ENCODE results near the gene UVSSA.

DNA sequence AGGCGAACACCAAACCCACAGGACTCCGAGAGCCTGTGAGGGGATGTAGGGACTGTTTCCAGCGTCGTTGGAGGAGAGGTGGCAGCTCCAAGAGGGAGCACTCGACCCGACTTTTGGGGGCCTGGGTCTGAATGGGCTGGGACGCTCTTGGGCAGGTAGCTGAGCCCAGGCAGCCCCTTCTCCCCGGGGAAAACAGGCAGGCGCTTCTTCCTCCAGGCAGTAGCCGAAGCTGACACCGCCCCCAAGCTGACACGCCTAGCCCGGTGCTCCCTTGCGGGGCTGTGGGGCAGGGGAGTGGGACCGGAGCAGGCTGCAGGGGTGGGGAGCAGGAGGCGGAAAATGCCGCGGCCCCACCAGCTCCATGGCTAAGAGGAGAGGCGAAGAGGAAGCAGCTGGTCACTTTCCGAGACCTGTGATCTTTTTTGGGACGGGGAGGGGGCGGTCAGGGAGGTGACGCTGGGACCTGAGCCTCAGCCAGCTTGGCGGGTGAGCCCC lies 55.1 kb downstream of the UVSSA start:
- TF ChIP-seq POLR2A (IDR thresholded peaks at IDR 0.05), result no peak
- TF ChIP-seq, protein P1, sequence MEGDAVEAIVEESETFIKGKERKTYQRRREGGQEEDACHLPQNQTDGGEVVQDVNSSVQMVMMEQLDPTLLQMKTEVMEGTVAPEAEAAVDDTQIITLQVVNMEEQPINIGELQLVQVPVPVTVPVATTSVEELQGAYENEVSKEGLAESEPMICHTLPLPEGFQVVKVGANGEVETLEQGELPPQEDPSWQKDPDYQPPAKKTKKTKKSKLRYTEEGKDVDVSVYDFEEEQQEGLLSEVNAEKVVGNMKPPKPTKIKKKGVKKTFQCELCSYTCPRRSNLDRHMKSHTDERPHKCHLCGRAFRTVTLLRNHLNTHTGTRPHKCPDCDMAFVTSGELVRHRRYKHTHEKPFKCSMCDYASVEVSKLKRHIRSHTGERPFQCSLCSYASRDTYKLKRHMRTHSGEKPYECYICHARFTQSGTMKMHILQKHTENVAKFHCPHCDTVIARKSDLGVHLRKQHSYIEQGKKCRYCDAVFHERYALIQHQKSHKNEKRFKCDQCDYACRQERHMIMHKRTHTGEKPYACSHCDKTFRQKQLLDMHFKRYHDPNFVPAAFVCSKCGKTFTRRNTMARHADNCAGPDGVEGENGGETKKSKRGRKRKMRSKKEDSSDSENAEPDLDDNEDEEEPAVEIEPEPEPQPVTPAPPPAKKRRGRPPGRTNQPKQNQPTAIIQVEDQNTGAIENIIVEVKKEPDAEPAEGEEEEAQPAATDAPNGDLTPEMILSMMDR (IDR thresholded peaks at IDR 0.05), result no peak

All from ovary (tissue), 3 donors.